Endothelial cell of umbilical vein (primary cell): ENCODE data around the gene B4GALT6. TPM values are rescaled to one million over a fixed set of nuclear protein-coding genes. Genes with fewer than 3 reads are reported as not detected.
"Not testable (repeated sequence)": the region's sequence is repeated elsewhere in the genome, so short reads cannot be mapped to it uniquely, and the experiment has no call there.

Experiments
- BruUV-seq: library from RNA; stranded (reverse); fragments of 400-500 nt; replicated peaks from 2 replicates; lab custom pipeline; 2021; lab: Mats Ljungman, UMichigan
- CTCF ChIA-PET: fragments of 300-600, 350-600 bp; sonication (Branson Sonifier 250); formaldehyde crosslinking; loops from one replicate; lab custom pipeline; 2021; ENCODE audit warnings: antibody characterized with exemption, inconsistent platforms; lab: Charles Lee
- POLR2A ChIA-PET: fragments of 300-600, 350-600 bp; sonication (Branson Sonifier 250); formaldehyde crosslinking; loops from one replicate; lab custom pipeline; 2021; ENCODE audit warnings: antibody characterized with exemption, inconsistent platforms; lab: Charles Lee
- DNase-seq: peaks from one replicate; pipeline ENCODE4 v3.0.0-alpha.2; 2011; ENCODE audit warnings: low read depth, low spot score
- FAIRE-seq: peaks from 2 replicates; lab custom pipeline; 2011; peaks lifted over from hg19 to GRCh38; lab: Jason Lieb, UNC
- H2AFZ ChIP-seq: 2 replicates; pipeline ENCODE4 v1.6.0; 2012; ENCODE audit warnings: low read depth, low read length, control low read depth, inconsistent platforms
- H3K27ac ChIP-seq: 2 replicates; pipeline ENCODE4 v1.5.1; 2011; ENCODE audit warnings: low read depth, mild to moderate bottlenecking, control low read depth, low read length, moderate library complexity; ENCODE audit not compliant: insufficient read depth
- H3K27me3 ChIP-seq, 2 experiments: 2 replicates each; pipeline versions ENCODE4 v1.6.0 to v1.6.1; 2011; ENCODE audit warnings: low read length in 2 of 2, mixed read lengths in 1 of 2; ENCODE audit not compliant: control insufficient read depth in 2 of 2, insufficient read depth in 2 of 2
- H3K36me3 ChIP-seq, 2 experiments: 2 replicates in 1 of 2; 3 replicates in 1 of 2; pipeline ENCODE4 v1.5.1; 2011; ENCODE audit warnings: low read length in 2 of 2, mild to moderate bottlenecking in 1 of 2, moderate library complexity in 1 of 2; ENCODE audit not compliant: control insufficient read depth in 2 of 2, insufficient read depth in 2 of 2; ENCODE audit errors: extremely low read depth in 1 of 2
- H3K4me1 ChIP-seq: 3 replicates; pipeline ENCODE4 v1.5.1; 2011; ENCODE audit warnings: mild to moderate bottlenecking, low read length; ENCODE audit not compliant: control insufficient read depth, insufficient read depth; ENCODE audit errors: extremely low read depth
- H3K4me2 ChIP-seq: 2 replicates; pipeline ENCODE4 v1.6.1; 2011; ENCODE audit warnings: low read length, control low read depth, mixed read lengths; ENCODE audit not compliant: insufficient read depth
- H3K4me3 ChIP-seq, 3 experiments: fragments of 200-600 bp in 1 of 3; sonication (generic), shearing (Covaris generic) in 1 of 3; replicated peaks in 1 of 3; 2 replicates each; pipeline ENCODE4 v1.5.1; 2011 to 2016; ENCODE audit warnings: control low read depth in 3 of 3, low read length in 3 of 3, mild to moderate bottlenecking in 2 of 3, inconsistent platforms in 1 of 3, low read depth in 1 of 3, moderate library complexity in 1 of 3; ENCODE audit not compliant: insufficient read depth in 1 of 3
- H3K79me2 ChIP-seq: 2 replicates; pipeline ENCODE4 v1.6.0; 2012; ENCODE audit warnings: low read length, inconsistent platforms; ENCODE audit not compliant: control insufficient read depth, insufficient read depth
- H3K9ac ChIP-seq: replicated peaks from 2 replicates; pipeline ENCODE3; 2011; ENCODE audit warnings: low read length, control low read depth; ENCODE audit not compliant: insufficient read depth; ENCODE audit errors: extremely low read depth
- H3K9me1 ChIP-seq: replicated peaks from 3 replicates; pipeline ENCODE4 v1.6.0; 2011; ENCODE audit warnings: mild to moderate bottlenecking, low read length; ENCODE audit not compliant: control insufficient read depth, insufficient read depth; ENCODE audit errors: extremely low read depth
- H3K9me3 ChIP-seq: replicated peaks from 2 replicates; pipeline ENCODE4 v1.5.1; 2012; ENCODE audit warnings: low read length, inconsistent platforms; ENCODE audit not compliant: control insufficient read depth, insufficient read depth
- H4K20me1 ChIP-seq: replicated peaks from 2 replicates; pipeline ENCODE3; 2011; ENCODE audit warnings: mild to moderate bottlenecking, low read length; ENCODE audit not compliant: control insufficient read depth, insufficient read depth; ENCODE audit errors: extremely low read depth
- CTCF ChIP-seq, 2 donors: IDR thresholded peaks; 1 replicate in 1 of 2; 2 replicates in 1 of 2; pipeline ENCODE4 v1.5.1; 2011; ENCODE audit warnings: low read length in 2 of 2, mild to moderate bottlenecking in 2 of 2, moderate library complexity in 2 of 2, control low read depth in 1 of 2, inconsistent platforms in 1 of 2, low read depth in 1 of 2; ENCODE audit not compliant: insufficient read depth in 1 of 2; ENCODE audit errors: extremely low read depth in 1 of 2
- JUN ChIP-seq: IDR thresholded peaks from 2 replicates; pipeline ENCODE4 v1.6.1; 2011; ENCODE audit warnings: borderline replicate concordance, low read depth; ENCODE audit not compliant: insufficient read length, insufficient read depth
- MYC ChIP-seq: IDR thresholded peaks from one replicate; pipeline ENCODE4 v1.6.1; 2011; ENCODE audit warnings: mild to moderate bottlenecking, low read depth, low read length
- POLR2A ChIP-seq: IDR thresholded peaks from 2 replicates; pipeline ENCODE4 v1.6.1; 2012; ENCODE audit warnings: low read depth, mild to moderate bottlenecking, control low read depth, low read length
- POLR2AphosphoS5 ChIP-seq: IDR thresholded peaks from 2 replicates; pipeline ENCODE4 v1.6.1; 2012; ENCODE audit warnings: low read depth, mild to moderate bottlenecking, control low read depth, low read length, moderate library complexity; ENCODE audit not compliant: insufficient read depth
- dilution Hi-C: fragments of 300-500 bp; cut with MboI; formaldehyde crosslinking; loops from one replicate; pipeline ENCODE4 v1.15.0; 2019; ENCODE audit warnings: low sequenced_read_pairs; ENCODE audit not compliant: extremely low pct_ligation_motif_present
- intact Hi-C: fragments of 100-400 bp; cut with micrococcal nuclease; formaldehyde crosslinking; loops from one replicate; pipeline ENCODE4 v1.10.0; 2022
- polyA plus RNA-seq, 4 experiments: library from polyadenylated mRNA; depleted of rRNA in 3 of 4; stranded (reverse) in 3 of 4; unstranded in 1 of 4; fragments of >200 nt; gene quantifications; 2 replicates each; pipeline versions ENCODE4 v1.2.1 to v1.2.3, GENCODE V29; 2011 to 2012; ENCODE audit warnings: missing spikeins in 1 of 4
- total RNA-seq: library from RNA; stranded (reverse); gene quantifications from 2 replicates; pipeline ENCODE4 v1.2.3, GENCODE V29; 2021
- TF ChIP-seq, protein P1 (sequence below): IDR thresholded peaks from 2 replicates; pipeline ENCODE4 v1.6.1; 2011; ENCODE audit not compliant: insufficient read depth, insufficient read length

B4GALT6 gene
- total and polyA plus RNA-seq, 2 donors (not counting 3 experiments of a cell fraction or from before 2014, with no cell fraction given) = 3.9 to 24.2 TPM

- H3K9me3 ChIP-seq = no peaks in the 10 kb centered on the region
- peaks cover 9 to 13% of the 10 kb centered on the region in 2 experiments for H3K27me3 ChIP-seq
- H3K4me2 ChIP-seq = no peak overlapping the region
- no peak for DNase-seq
- dilution Hi-C loops = no loop called here
- no peaks in the 10 kb centered on the region for H3K9me1 ChIP-seq
- H3K79me2 ChIP-seq = no peaks in the 10 kb centered on the region
- no peaks in the 10 kb centered on the region for H3K4me1 ChIP-seq
- H2AFZ ChIP-seq = no peak overlapping the region
- H3K36me3 ChIP-seq = no peaks in the 10 kb centered on the region
- no peak overlapping the region for H3K27ac ChIP-seq
- no peaks in the 10 kb centered on the region for H4K20me1 ChIP-seq
- no TSS peak for BruUV-seq
- TF ChIP-seq POLR2AphosphoS5 = no peak
- TF ChIP-seq, protein P1, sequence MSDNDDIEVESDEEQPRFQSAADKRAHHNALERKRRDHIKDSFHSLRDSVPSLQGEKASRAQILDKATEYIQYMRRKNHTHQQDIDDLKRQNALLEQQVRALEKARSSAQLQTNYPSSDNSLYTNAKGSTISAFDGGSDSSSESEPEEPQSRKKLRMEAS = no peak
- TF ChIP-seq CTCF (IDR thresholded peaks at IDR 0.05; ENCODE audit: extremely low read depth in 1 of 2, insufficient read depth in 1 of 2, low read depth in 1 of 2, low read length in 2 of 2) = no peak
- TF ChIP-seq MYC = no peak
- no peak for TF ChIP-seq JUN
- TF ChIP-seq POLR2A = no peak
- H3K9ac ChIP-seq = no peak overlapping the region
- FAIRE-seq = no peak
- no peak overlapping the region for H3K4me3 ChIP-seq
- CTCF ChIA-PET = interaction anchor here (0.9 to 2.1 kb wide), 3 partner anchors 9 to 176 kb away, joined by 3 to 10 read pairs (median 7); no protein-coding TSS in a partner anchor
- POLR2A ChIA-PET = no interaction called here
- intact Hi-C loops = no loop called here
These were observed 47.2 kb upstream of the B4GALT6 start for GRCh38 chr18:31731628-31732027.

DNA sequence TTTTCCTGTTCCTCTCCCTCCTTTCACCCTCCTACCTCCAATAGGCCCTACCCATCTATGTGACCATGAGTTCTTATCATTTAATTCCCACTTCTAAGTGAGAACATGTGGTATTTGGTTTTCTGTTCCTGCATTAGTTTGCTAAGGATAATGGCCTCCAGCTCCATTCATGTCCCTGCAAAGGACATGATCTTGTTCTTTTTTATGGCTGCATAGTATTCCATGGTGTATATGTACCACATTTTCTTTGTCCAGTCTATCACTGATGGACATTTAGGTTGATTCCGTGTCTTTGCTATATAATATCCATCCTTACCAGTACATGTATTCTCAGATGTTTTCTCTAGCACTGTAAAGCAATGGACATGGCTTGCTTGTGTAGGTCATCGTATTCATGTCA is 44.8 kb upstream of the B4GALT6 start:
- H3K4me3 ChIP-seq, BruUV-seq, DNase-seq, H3K9me3 ChIP-seq, POLR2A ChIA-PET, H2AFZ ChIP-seq, CTCF ChIA-PET, H3K4me2 ChIP-seq, H4K20me1 ChIP-seq, H3K36me3 ChIP-seq, H3K9ac ChIP-seq, intact Hi-C loops, FAIRE-seq, H3K4me1 ChIP-seq, H3K27ac ChIP-seq, H3K79me2 ChIP-seq, dilution Hi-C loops, H3K9me1 ChIP-seq: not testable (repeated sequence)
- H3K27me3 ChIP-seq = peaks cover 16 to 19% of the 10 kb centered on the region in 2 experiments
